Adrenal gland (tissue), 12 donors: ENCODE measurements around the gene GALNT7. TPM values are rescaled to one million over a fixed set of nuclear protein-coding genes. Genes with fewer than 3 reads are reported as not detected.

Experiments used
- DNase-seq, 7 donors: peaks; one replicate each; pipeline ENCODE4 v3.0.0-alpha.2; 2019 to 2020
- H3K27ac ChIP-seq, 5 donors: fragments of 200-600 bp; sonication (generic) in 4 of 5; 1 replicate in 3 of 5; 2 replicates in 2 of 5; pipeline versions ENCODE4 v1.5.1 to v1.8.0; 2016 to 2020; ENCODE audit warnings: mild to moderate bottlenecking in 1 of 5
- H3K27me3 ChIP-seq: fragments of 200-600 bp; 2 replicates; pipeline ENCODE4 v1.8.0; 2021
- H3K36me3 ChIP-seq, 2 donors: fragments of 200-600 bp; replicated peaks in 1 of 2; 1 replicate in 1 of 2; 2 replicates in 1 of 2; pipeline versions ENCODE4 v1.5.1 to v1.8.0; 2018 to 2022
- H3K4me1 ChIP-seq, 2 donors: fragments of 200-600 bp; replicated peaks in 1 of 2; 1 replicate in 1 of 2; 2 replicates in 1 of 2; pipeline versions ENCODE4 v1.5.1 to v1.8.0; 2018 to 2021
- H3K4me3 ChIP-seq, 4 donors: fragments of 200-600 bp; sonication (generic) in 3 of 4; one replicate each; pipeline ENCODE4 v1.5.1; 2016 to 2018
- H3K9me3 ChIP-seq, 3 donors: fragments of 200-600 bp; sonication (generic) in 1 of 3; replicated peaks in 1 of 3; 1 replicate in 2 of 3; 2 replicates in 1 of 3; pipeline versions ENCODE4 v1.5.1 to v1.8.0; 2016 to 2021
- POLR2A ChIP-seq, 2 donors: fragments of 450-650 bp; IDR thresholded peaks; one replicate each; pipeline ENCODE4 v1.6.1; 2017; ENCODE audit warnings: antibody characterized with exemption in 2 of 2, mild to moderate bottlenecking in 2 of 2, moderate library complexity in 1 of 2
- WGBS, 4 donors: extraction: QIAGEN DNeasy Blood & Tissue Kit in 2 of 4; methylation state at CpG; one replicate each; pipeline versions ENCODE4 v1.1.5 to v1.1.7; 2013 to 2017; 5-methylcytosine and 5-hydroxymethylcytosine counted together
- intact Hi-C, 2 donors: fragments of 100-400 bp; cut with DNase I; formaldehyde crosslinking; loops; one replicate each; pipeline versions ENCODE4 v1.14.1 to v1.15.0; 2022 to 2023
- polyA plus RNA-seq, 3 donors: library from polyadenylated mRNA; stranded (reverse); fragments of 200-250 nt in 2 of 3; fragments of 350-450 nt in 1 of 3; fragmentation: Illumina TruSeq in 1 of 3; extraction: RNeasy Lipid Tissue Mini Kit (QIAGEN cat#74804) in 1 of 3; gene quantifications; one replicate each; pipeline ENCODE4 v1.2.3, GENCODE V29; 2013 to 2014
- total RNA-seq, 9 donors: library from RNA; depleted of rRNA in 4 of 9; stranded (reverse); fragments of >200 nt in 4 of 9; fragments of 120-200 nt in 1 of 9; fragmentation: NEBNext Ultra II Directional in 1 of 9; extraction: Animal tissue kit (Norgen Biotek cat#: 25700) in 1 of 9; gene quantifications; one replicate each; pipeline versions ENCODE4 v1.1.0 to v1.2.4, GENCODE V29; 2013 to 2023
- TF ChIP-seq, protein P1 (sequence below), 6 experiments: fragments of 450-650 bp in 4 of 6; fragments of 200-600 bp in 2 of 6; sonication (generic) in 1 of 6; IDR thresholded peaks; 1 replicate in 5 of 6; 2 replicates in 1 of 6; pipeline versions ENCODE4 v1.5.1 to v1.8.0; 2016 to 2021; ENCODE audit warnings: antibody characterized with exemption in 6 of 6, mild to moderate bottlenecking in 2 of 6, moderate library complexity in 1 of 6
- donor health status: healthy with polysubstance abuse.
- donor health status: Bipolar disorder and iron deficiency.
- donor health status: DM: yes; HTN: yes; CAD: no.
- donor health status: DM: no; HTN: no; CAD: no.
- donor health status: DM: no; HTN: no; CAD: no.
- donor health status: DM: yes; HTN: yes; CAD: no.

Gene GALNT7
- total and polyA plus RNA-seq, 12 donors = 4.4 to 21.9 (median 10.3) TPM

DNA sequence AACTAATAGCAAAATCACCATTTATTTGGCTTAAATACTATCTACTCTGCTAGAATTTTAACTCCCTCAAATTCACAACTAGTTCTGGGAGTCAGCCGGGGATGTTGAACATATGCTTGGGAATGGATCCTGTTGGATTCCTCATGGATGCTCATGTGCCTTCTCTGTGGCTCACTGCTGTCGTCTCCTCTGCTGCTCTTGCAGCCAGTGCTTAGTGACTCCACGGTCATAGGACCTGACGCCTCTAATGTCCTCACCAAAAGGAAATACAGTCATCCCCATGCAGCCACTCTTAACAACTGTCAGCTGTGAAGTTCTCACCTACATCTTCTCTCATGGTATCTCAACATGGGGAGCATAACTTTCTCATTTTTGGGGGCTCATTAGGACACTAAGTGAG, 106.1 kb downstream of the GALNT7 start:
- no peaks in the 10 kb centered on the region for H3K36me3 ChIP-seq
- no peaks in the 10 kb centered on the region for H3K27me3 ChIP-seq
- H3K4me3 ChIP-seq = no peak overlapping the region
- no peaks in the 10 kb centered on the region for H3K9me3 ChIP-seq
- TF ChIP-seq, protein P1, sequence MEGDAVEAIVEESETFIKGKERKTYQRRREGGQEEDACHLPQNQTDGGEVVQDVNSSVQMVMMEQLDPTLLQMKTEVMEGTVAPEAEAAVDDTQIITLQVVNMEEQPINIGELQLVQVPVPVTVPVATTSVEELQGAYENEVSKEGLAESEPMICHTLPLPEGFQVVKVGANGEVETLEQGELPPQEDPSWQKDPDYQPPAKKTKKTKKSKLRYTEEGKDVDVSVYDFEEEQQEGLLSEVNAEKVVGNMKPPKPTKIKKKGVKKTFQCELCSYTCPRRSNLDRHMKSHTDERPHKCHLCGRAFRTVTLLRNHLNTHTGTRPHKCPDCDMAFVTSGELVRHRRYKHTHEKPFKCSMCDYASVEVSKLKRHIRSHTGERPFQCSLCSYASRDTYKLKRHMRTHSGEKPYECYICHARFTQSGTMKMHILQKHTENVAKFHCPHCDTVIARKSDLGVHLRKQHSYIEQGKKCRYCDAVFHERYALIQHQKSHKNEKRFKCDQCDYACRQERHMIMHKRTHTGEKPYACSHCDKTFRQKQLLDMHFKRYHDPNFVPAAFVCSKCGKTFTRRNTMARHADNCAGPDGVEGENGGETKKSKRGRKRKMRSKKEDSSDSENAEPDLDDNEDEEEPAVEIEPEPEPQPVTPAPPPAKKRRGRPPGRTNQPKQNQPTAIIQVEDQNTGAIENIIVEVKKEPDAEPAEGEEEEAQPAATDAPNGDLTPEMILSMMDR (IDR thresholded peaks at IDR 0.05) = no peak
- no peak for TF ChIP-seq POLR2A (IDR thresholded peaks at IDR 0.05)
- H3K27ac ChIP-seq = no peak overlapping the region
- DNase-seq = no peak
- intact Hi-C loops = no loop called here
- 98 to 100% (median 98%) methylated on average over 4 of the region's 4 CpGs for WGBS, 4 donors
- peaks cover 0 to 6% of the 10 kb centered on the region in 2 donors for H3K4me1 ChIP-seq

- intact Hi-C loops = no loop called here
- Histone ChIP-seq H3K9me3 (no peaks in the 10 kb centered on the region), H3K4me3 (no peak overlapping the region), H3K27ac (no peak overlapping the region), H3K4me1 (peaks cover 0 to 6% of the 10 kb centered on the region in 2 donors), H3K27me3 (no peaks in the 10 kb centered on the region), H3K36me3 (no peaks in the 10 kb centered on the region)
- TF ChIP-seq, protein P1 (IDR thresholded peaks at IDR 0.05) = no peak
- no peak for TF ChIP-seq POLR2A (IDR thresholded peaks at IDR 0.05)
- WGBS, 4 donors = 95 to 98% (median 97%) methylated on average over 7 of the region's 7 CpGs
- no peak for DNase-seq
Observed at GRCh38 chr4:173275150-173275549, 106.5 kb downstream of the GALNT7 start.

DNA sequence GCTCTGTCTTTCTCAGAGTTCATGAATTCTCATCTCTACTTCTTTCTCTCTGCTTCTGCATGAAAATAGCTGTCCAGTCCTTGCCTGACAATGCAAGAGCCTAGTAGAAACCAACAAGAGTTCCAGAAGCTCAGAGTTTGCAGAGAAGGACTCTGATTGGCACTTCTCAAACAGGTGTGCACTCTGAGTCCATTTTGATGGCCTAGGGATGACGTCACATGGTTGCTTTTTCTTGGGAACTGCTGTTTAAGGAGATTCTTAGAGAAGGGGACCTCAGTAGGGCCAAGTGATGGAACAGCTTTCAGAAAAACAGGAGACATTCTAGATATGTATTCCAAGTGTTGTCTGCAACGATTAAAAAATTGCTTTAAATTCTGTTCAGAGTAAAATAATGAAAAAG, 108.7 kb downstream of the GALNT7 start:
- Histone ChIP-seq H3K36me3 (no peaks in the 10 kb centered on the region), H3K4me1 (no peaks in the 10 kb centered on the region), H3K27me3 (no peaks in the 10 kb centered on the region), H3K4me3 (no peak overlapping the region), H3K27ac (no peak overlapping the region), H3K9me3 (no peaks in the 10 kb centered on the region)
- TF ChIP-seq, protein P1 (IDR thresholded peaks at IDR 0.05) = no peak
- no peak for TF ChIP-seq POLR2A (IDR thresholded peaks at IDR 0.05)
- DNase-seq = no peak
- intact Hi-C loops = no loop called here
- 84 to 96% (median 89%) methylated on average over 2 of the region's 2 CpGs for WGBS, 4 donors

DNA sequence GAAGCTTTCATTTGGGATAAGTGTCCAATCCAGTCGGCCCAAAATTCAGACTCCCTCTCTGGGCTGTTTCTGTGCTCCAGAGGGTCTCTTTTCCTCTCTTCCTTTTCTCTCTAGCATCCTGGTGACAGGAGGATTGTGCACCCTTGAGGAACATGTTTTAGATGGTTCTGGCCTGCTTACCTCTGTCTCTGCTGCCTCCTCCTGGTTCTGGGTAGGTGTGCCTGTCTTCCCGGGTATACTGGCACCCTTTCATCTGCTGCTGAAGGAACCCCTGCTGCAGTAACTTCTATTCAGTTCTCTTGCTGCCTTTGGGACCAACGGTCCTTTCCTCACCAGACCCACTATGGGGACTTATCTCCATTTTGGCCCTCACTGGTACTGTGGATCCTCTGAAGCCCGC, 112.4 kb downstream of the GALNT7 start:
- no peaks in the 10 kb centered on the region for H3K27me3 ChIP-seq
- WGBS, 4 donors = 88 to 95% (median 91%) methylated on average over 4 of the region's 4 CpGs
- no peak overlapping the region for H3K4me3 ChIP-seq
- no peak for DNase-seq
- H3K4me1 ChIP-seq = no peaks in the 10 kb centered on the region
- intact Hi-C loops = no loop called here
- H3K27ac ChIP-seq = no peak overlapping the region
- H3K36me3 ChIP-seq = no peaks in the 10 kb centered on the region
- no peak for TF ChIP-seq POLR2A (IDR thresholded peaks at IDR 0.05)
- TF ChIP-seq, protein P1 (IDR thresholded peaks at IDR 0.05) = no peak
- peaks cover 0 to 16% (median 0%) of the 10 kb centered on the region in 3 donors for H3K9me3 ChIP-seq
